GM12891 (cell line): ENCODE data around the gene DCLK2.

Experiments used
- POLR2A ChIP-seq: IDR thresholded peaks from 2 replicates; pipeline ENCODE4 v1.6.1; 2011; ENCODE audit warnings: low read depth, low read length, control low read depth
- POLR2AphosphoS5 ChIP-seq: IDR thresholded peaks from 2 replicates; pipeline ENCODE4 v1.6.1; 2011; ENCODE audit warnings: low read depth, low read length, control low read depth
- POU2F2 ChIP-seq: IDR thresholded peaks from 2 replicates; pipeline ENCODE4 v1.6.1; 2011; ENCODE audit warnings: low read depth, mild to moderate bottlenecking, control low read depth, low read length, moderate library complexity
- SPI1 ChIP-seq: IDR thresholded peaks from 2 replicates; pipeline ENCODE4 v1.6.1; 2011; ENCODE audit warnings: low read depth, low read length, control low read depth
- TAF1 ChIP-seq: IDR thresholded peaks from 2 replicates; pipeline ENCODE4 v1.6.1; 2011; ENCODE audit warnings: low read depth, low read length, control low read depth

GRCh38 chr4:150250293-150250997, 172.2 kb downstream of the DCLK2 start:
- no peak for TF ChIP-seq POLR2AphosphoS5
- TF ChIP-seq POLR2A: no peak
- TF ChIP-seq TAF1: no peak
- no peak for TF ChIP-seq SPI1
- no peak for TF ChIP-seq POU2F2
